ENCODE measurements around the gene CKAP5.
"Not testable (repeated sequence)": the region's sequence is repeated elsewhere in the genome, so short reads cannot be mapped to it uniquely, and the experiment has no call there.

CKAP5 gene

GRCh38 chr11:46722566-46723358 is 123.3 kb downstream of the CKAP5 start:
- peaks cover 3% of the 10 kb centered on the region for H3K4me1 ChIP-seq (ENCODE audit: control insufficient read depth, insufficient read depth, low read length)
- no peak overlapping the region for H3K4me3 ChIP-seq (ENCODE audit: low read depth, low read length)
- no peaks in the 10 kb centered on the region for H3K9me3 ChIP-seq (ENCODE audit: control insufficient read depth, insufficient read depth, low read length)
- H3K27me3 ChIP-seq (ENCODE audit: control insufficient read depth, insufficient read depth, low read length) = no peaks in the 10 kb centered on the region
- no peak overlapping the region for H3K9ac ChIP-seq (ENCODE audit: low read depth, low read length)
- H3K36me3 ChIP-seq (ENCODE audit: control insufficient read depth, insufficient read depth, low read length) = no peaks in the 10 kb centered on the region

- Histone ChIP-seq H3K4me1 (ENCODE audit: control insufficient read depth, insufficient read depth, low read length) (peaks cover 3% of the 10 kb centered on the region), H3K27me3 (ENCODE audit: control insufficient read depth, insufficient read depth, low read length) (no peaks in the 10 kb centered on the region), H3K4me3 (ENCODE audit: low read depth, low read length) (no peak overlapping the region), H3K9me3 (ENCODE audit: control insufficient read depth, insufficient read depth, low read length) (no peaks in the 10 kb centered on the region), H3K36me3 (ENCODE audit: control insufficient read depth, insufficient read depth, low read length) (no peaks in the 10 kb centered on the region), H3K9ac (ENCODE audit: low read depth, low read length) (no peak overlapping the region)
These were observed 124.8 kb downstream of the CKAP5 start for GRCh38 chr11:46721286-46721685.

- Histone ChIP-seq H3K4me3 (ENCODE audit: low read depth, low read length) (no peak overlapping the region), H3K4me1 (ENCODE audit: control insufficient read depth, insufficient read depth, low read length) (peaks cover 3% of the 10 kb centered on the region), H3K36me3 (ENCODE audit: control insufficient read depth, insufficient read depth, low read length) (no peaks in the 10 kb centered on the region), H3K9me3 (ENCODE audit: control insufficient read depth, insufficient read depth, low read length) (no peaks in the 10 kb centered on the region), H3K9ac (ENCODE audit: low read depth, low read length) (no peak overlapping the region), H3K27me3 (ENCODE audit: control insufficient read depth, insufficient read depth, low read length) (no peaks in the 10 kb centered on the region)
These were observed 126.4 kb downstream of the CKAP5 start for GRCh38 chr11:46719543-46720218.

GRCh38 chr11:46719048-46719542 is 127.0 kb downstream of the CKAP5 start, which contains the start of gene F2:
F2 (plus strand) TSS chr11:46719213; CDS start chr11:46719236, 23 bp downstream.
- no peak within 1 kb of the TSS for H3K9ac ChIP-seq (ENCODE audit: low read depth, low read length)
- H3K36me3 ChIP-seq (ENCODE audit: control insufficient read depth, insufficient read depth, low read length) = no peaks in the 10 kb centered on the region
- no peaks in the 10 kb centered on the region for H3K4me1 ChIP-seq (ENCODE audit: control insufficient read depth, insufficient read depth, low read length)
- no peaks in the 10 kb centered on the region for H3K9me3 ChIP-seq (ENCODE audit: control insufficient read depth, insufficient read depth, low read length)
- no peak within 1 kb of the TSS for H3K4me3 ChIP-seq (ENCODE audit: low read depth, low read length)
- H3K27me3 ChIP-seq (ENCODE audit: control insufficient read depth, insufficient read depth, low read length) = no peaks in the 10 kb centered on the region

- H3K9ac ChIP-seq (ENCODE audit: low read depth, low read length) = no peak overlapping the region
- H3K36me3 ChIP-seq (ENCODE audit: control insufficient read depth, insufficient read depth, low read length) = no peaks in the 10 kb centered on the region
- no peak overlapping the region for H3K4me3 ChIP-seq (ENCODE audit: low read depth, low read length)
- no peaks in the 10 kb centered on the region for H3K27me3 ChIP-seq (ENCODE audit: control insufficient read depth, insufficient read depth, low read length)
- H3K4me1 ChIP-seq (ENCODE audit: control insufficient read depth, insufficient read depth, low read length) = no peaks in the 10 kb centered on the region
- no peaks in the 10 kb centered on the region for H3K9me3 ChIP-seq (ENCODE audit: control insufficient read depth, insufficient read depth, low read length)
These were observed 127.7 kb downstream of the CKAP5 start for GRCh38 chr11:46718155-46719019.

GRCh38 chr11:46717825-46718154 is 128.3 kb downstream of the CKAP5 start:
- H3K9me3 ChIP-seq (ENCODE audit: control insufficient read depth, insufficient read depth, low read length); H3K27me3 ChIP-seq (ENCODE audit: control insufficient read depth, insufficient read depth, low read length); H3K4me1 ChIP-seq (ENCODE audit: control insufficient read depth, insufficient read depth, low read length); H3K36me3 ChIP-seq (ENCODE audit: control insufficient read depth, insufficient read depth, low read length); H3K9ac ChIP-seq (ENCODE audit: low read depth, low read length); H3K4me3 ChIP-seq (ENCODE audit: low read depth, low read length): not testable (repeated sequence)

GRCh38 chr11:46712874-46713576 is 133.1 kb downstream of the CKAP5 start:
- Histone ChIP-seq H3K4me1 (ENCODE audit: control insufficient read depth, insufficient read depth, low read length) (no peaks in the 10 kb centered on the region), H3K27me3 (ENCODE audit: control insufficient read depth, insufficient read depth, low read length) (no peaks in the 10 kb centered on the region), H3K9ac (ENCODE audit: low read depth, low read length) (no peak overlapping the region), H3K36me3 (ENCODE audit: control insufficient read depth, insufficient read depth, low read length) (no peaks in the 10 kb centered on the region), H3K4me3 (ENCODE audit: low read depth, low read length) (no peak overlapping the region), H3K9me3 (ENCODE audit: control insufficient read depth, insufficient read depth, low read length) (no peaks in the 10 kb centered on the region)

- Histone ChIP-seq H3K4me1 (ENCODE audit: control insufficient read depth, insufficient read depth, low read length) (no peaks in the 10 kb centered on the region), H3K27me3 (ENCODE audit: control insufficient read depth, insufficient read depth, low read length) (no peaks in the 10 kb centered on the region), H3K9me3 (ENCODE audit: control insufficient read depth, insufficient read depth, low read length) (no peaks in the 10 kb centered on the region), H3K4me3 (ENCODE audit: low read depth, low read length) (no peak overlapping the region), H3K36me3 (ENCODE audit: control insufficient read depth, insufficient read depth, low read length) (no peaks in the 10 kb centered on the region), H3K9ac (ENCODE audit: low read depth, low read length) (no peak overlapping the region)
These were observed 134.8 kb downstream of the CKAP5 start for GRCh38 chr11:46711303-46711702.

- no peak overlapping the region for H3K4me3 ChIP-seq (ENCODE audit: low read depth, low read length)
- H3K9me3 ChIP-seq (ENCODE audit: control insufficient read depth, insufficient read depth, low read length) = no peaks in the 10 kb centered on the region
- no peak overlapping the region for H3K9ac ChIP-seq (ENCODE audit: low read depth, low read length)
- H3K36me3 ChIP-seq (ENCODE audit: control insufficient read depth, insufficient read depth, low read length) = peaks cover 3% of the 10 kb centered on the region
- no peaks in the 10 kb centered on the region for H3K27me3 ChIP-seq (ENCODE audit: control insufficient read depth, insufficient read depth, low read length)
- H3K4me1 ChIP-seq (ENCODE audit: control insufficient read depth, insufficient read depth, low read length) = no peaks in the 10 kb centered on the region
These were observed 135.2 kb downstream of the CKAP5 start for GRCh38 chr11:46710821-46711269.

GRCh38 chr11:46709351-46709750 is 136.7 kb downstream of the CKAP5 start:
- not testable (repeated sequence) for H3K9me3 ChIP-seq (ENCODE audit: control insufficient read depth, insufficient read depth, low read length); H3K4me3 ChIP-seq (ENCODE audit: low read depth, low read length); H3K27me3 ChIP-seq (ENCODE audit: control insufficient read depth, insufficient read depth, low read length); H3K4me1 ChIP-seq (ENCODE audit: control insufficient read depth, insufficient read depth, low read length); H3K9ac ChIP-seq (ENCODE audit: low read depth, low read length)
- H3K36me3 ChIP-seq (ENCODE audit: control insufficient read depth, insufficient read depth, low read length) = peaks cover 18% of the 10 kb centered on the region

GRCh38 chr11:46706886-46707285 is 139.2 kb downstream of the CKAP5 start:
- H3K4me1 ChIP-seq (ENCODE audit: control insufficient read depth, insufficient read depth, low read length) = no peaks in the 10 kb centered on the region
- H3K27me3 ChIP-seq (ENCODE audit: control insufficient read depth, insufficient read depth, low read length) = no peaks in the 10 kb centered on the region
- H3K36me3 ChIP-seq (ENCODE audit: control insufficient read depth, insufficient read depth, low read length) = peaks cover 34% of the 10 kb centered on the region
- no peak overlapping the region for H3K4me3 ChIP-seq (ENCODE audit: low read depth, low read length)
- H3K9me3 ChIP-seq (ENCODE audit: control insufficient read depth, insufficient read depth, low read length) = no peaks in the 10 kb centered on the region
- no peak overlapping the region for H3K9ac ChIP-seq (ENCODE audit: low read depth, low read length)

Data from iPS-15b (cell line).